Stimulated activated CD8-positive, alpha-beta memory T cell treated with anti-CD3 and anti-CD28 coated beads, Interleukin-15, amount 100 ng/mL, for 24 hours (primary cell): ENCODE results near the gene RPTOR.

Experiments
- DNase-seq: peaks from one replicate; pipeline ENCODE4 v3.0.0-alpha.2; 2020; ENCODE audit warnings: low read depth

The RPTOR gene

DNA sequence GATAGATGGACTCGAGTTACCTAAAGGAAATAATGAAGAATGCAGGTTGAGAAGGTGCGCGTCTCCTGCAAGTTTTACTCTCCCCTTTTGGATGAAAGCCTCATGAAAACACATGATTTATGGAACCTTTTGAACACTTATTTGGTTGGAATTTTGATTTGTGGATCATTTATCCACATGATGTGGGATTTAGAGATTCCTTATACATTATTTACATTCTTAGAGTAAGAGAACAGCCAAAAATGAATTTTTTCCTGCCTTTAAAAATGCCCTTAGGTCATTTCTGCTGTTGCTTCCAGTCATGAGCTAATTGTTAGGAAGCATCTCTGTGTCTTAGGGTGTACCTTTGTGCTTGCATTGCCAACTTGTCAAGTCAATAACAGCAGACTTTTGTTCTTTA, 99.9 kb downstream of the RPTOR start:
- no peak for DNase-seq

DNA sequence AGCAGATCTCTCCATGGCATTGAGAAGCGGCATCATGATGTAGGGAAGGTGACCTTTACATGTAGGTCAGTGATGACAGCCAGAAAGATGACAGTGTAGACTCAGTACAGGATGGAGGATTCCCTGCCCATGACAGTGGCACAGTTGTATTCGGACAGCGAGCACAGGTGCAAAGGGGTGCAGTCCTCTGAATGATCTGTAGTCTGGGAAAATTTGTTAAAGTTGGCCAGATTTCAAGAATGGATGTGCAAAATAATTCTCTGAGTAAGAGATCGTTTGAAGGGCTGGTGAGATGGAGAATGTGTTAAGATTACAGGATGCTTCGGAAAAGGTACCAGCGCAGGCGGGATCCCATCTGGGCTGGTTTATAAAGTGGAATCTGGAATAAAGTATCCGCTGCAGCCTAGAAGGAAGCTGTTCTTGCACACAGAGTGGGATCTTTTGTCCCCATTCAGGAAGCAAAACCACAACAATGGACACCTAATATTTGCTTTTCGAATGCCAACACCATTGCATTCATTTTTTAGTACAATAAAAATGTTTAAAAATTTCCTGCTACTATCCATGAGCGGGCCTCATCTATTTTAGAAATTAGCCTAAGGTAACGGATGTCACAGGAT, 101.2 kb downstream of the RPTOR start:
- DNase-seq, result no peak

DNA sequence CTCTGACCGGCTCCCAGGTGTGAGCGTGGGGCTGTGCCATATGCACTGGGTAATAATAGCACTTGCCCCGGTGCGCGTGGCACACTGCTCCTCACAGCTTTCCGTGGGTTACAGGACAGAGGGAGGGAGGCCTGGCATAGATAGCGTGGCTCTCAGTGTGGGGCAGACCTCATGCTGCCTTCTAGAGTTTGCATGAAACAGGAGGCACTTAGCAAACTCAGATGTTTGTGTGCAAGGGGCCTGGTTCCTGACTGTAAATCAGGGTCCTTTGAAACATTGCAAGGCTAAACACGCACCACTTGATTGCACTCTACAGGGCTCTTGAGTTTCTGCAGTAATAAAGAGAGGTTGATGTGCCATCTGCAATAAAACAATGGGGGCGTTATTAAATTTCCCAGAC, 101.7 kb downstream of the RPTOR start:
- no peak for DNase-seq

DNA sequence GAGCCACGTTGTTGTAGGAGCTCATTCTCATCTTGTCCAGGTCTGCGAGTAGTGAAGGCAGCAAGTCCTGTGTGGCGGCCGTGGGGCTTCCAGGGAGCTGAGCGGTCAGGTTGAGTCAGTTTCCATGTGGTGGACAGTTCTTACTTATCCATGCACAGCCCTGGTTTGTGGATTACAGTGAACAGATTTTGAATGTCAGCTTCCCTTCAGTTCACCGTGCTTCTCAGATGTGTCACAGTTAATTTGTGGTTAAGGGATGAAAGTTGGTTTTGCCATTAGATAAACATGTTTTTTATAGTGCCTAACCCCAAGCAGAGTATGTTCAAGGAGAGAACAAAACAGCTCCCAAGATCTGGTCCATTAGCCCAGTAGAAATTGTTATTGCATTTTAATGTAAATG, 103.1 kb downstream of the RPTOR start:
- no peak for DNase-seq

DNA sequence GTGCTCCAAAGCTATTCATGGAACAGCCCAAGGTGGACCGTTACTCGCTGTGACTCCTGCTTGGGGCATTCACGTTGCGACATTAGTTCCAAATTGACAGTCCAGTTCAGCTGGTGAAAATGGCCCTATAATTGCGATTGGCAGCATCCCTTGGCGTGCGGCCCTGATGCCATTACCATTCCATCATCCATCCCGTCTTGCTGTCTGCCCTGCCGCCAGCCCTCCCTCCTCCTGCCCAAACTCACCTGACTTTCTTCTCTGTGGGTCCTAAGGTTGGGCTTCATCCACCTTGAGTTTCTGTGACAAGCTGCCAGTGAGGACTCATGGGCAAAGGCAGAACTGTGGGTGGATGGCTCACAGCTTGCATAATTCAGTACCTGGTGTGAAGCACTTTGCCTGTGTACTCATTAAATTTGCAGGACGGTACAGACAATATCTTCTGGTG, 104.6 kb downstream of the RPTOR start:
- DNase-seq, result no peak

DNA sequence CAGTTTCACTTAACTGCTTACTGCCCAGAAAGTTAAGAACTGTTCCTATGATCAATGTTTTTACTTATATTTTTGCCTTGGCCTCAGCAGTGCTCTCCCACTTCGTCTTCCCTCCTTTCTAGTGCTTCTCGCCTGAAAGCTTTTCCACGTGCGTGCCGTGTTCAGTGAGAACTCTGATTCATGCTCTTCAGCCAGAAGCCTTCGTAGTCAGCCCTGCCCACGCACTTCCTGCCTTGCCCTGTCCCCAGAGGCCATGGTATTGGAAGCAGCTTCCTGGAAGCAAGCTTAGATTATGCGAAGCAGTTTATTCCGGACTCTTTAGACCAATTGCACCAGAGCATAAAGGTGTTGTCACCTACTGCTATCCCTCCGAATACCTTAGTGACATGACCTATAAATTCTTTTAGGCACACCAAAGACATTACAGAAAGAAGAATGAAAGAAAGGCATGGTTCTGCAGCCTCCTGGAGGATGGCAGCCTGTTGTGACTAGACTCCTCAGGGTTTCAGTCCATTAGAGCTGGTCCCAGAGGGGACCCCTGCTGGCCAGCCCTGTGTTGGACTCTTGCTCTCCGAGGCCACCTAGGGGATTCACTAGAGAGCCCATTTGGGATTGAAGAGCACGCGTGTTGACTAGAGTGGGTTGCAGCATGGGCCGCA, 105.2 kb downstream of the RPTOR start:
- peak; percentile 31 for DNase-seq

DNA sequence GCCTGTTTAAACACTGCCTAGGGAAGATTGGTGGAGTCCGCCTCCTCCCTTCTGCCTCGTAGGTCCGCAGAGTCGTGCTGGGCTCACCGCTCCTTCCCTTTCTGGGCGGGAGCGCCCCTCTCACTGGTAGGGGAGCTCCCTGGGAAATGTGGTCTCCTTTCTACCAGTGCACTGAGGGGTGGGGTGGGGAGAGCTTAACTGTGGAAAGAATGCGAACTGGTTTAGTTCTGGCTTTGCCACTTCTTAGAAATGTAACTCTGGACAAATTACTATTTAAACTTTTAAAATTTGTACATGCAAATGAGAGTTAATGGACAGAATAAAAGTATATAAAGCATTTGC, 105.7 kb downstream of the RPTOR start:
- no peak for DNase-seq

DNA sequence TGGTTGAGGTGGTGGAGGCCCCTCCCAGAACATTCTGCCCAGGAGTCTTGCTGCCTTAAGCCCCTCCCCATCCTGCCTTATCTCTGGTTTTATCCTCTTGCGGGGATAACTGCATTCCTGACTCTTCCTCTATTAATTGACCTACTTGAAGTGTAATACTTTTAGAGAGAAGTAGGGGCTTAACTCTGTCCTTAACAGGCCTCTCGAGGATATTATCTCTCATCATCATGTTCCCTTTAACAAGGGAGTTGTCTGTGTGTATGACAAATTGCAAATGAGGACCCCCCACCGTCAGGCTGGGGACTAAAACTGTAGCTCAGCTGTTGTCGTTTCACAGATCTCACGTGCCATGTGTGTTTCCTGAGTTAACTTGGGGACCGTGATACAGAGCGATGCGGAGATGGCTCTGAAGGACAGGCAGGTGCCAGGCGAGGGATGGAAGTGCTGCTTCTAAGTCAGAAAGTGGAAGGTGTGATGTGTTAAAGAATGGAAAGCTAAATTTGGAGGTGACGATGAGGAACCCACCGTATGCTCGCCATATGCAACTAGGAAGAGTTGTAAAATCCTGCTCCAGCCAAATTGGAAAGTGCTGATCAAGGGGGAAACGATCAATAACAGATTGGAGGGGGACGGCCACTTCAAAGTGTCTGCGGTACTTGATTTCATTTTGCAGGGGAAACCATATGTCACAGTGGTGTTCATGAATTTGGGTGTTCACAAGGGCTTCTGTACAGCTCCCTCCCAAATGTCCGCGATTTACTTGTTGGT, 106.3 kb downstream of the RPTOR start:
- no peak for DNase-seq

DNA sequence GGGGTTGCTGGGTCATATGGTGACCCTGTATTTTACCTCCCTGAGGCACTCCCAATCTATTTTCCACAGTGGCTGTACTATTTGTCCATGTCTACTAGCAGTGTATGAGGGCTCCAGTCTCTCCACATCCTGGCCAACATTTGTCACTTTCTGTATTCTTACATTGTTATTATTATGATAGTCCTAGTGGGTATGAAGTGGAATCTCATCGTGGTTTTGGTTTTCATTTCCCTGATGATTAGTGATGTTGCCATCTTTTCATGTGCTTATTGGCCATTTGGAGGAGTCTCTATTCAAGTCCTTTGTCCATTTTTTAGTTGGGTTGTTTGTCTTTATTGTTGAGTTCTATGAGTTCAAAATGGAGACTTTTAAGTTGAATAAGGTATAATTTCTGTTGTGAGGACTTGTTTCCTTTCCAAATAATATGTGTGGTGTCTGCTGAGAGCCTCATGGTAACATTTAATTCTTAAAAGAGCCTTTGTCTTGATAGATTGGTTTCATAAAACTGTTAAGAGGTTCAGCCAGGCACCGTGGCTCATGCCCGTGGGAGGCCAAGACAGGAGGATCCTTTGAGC, 108.2 kb downstream of the RPTOR start:
- no peak for DNase-seq

DNA sequence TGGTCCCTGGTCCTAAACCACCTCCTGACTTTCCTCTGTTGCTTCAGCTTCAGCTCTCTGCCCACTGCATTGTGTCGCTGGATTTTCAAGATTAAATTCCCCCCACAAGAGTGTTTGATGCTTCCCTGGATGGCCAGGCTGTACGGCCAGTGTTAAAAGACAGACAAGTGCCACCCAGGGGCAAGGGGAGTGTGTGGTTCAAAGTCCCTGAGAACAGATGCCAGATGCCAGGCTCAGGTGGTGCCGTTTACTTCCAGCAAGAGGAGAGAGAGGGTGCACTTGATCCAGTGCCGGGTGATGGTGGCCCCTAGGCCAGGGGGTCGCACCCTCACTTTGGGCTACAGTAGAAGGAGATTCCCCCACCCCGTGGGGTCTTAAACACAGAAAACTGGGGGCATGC, 109.2 kb downstream of the RPTOR start:
- no peak for DNase-seq

DNA sequence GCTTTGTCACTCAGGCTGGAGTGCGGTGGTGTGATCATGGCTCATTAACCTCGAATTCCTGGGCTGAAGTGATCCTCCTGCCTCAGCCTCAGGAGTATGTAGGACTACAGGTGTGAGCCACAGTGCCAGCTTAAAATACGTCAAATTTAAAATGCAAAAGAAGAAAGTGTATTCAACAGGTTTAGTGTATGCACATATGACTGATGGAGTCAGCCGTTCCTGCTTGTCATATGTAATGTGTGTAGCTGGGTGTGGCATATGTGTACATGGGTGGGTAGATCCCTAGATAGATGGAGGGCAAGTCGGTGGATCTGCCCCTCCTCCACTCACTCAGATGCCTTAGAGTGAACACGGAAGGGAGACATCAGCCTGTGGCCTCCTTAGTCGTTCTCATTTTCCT, 111.0 kb downstream of the RPTOR start:
- no peak for DNase-seq

DNA sequence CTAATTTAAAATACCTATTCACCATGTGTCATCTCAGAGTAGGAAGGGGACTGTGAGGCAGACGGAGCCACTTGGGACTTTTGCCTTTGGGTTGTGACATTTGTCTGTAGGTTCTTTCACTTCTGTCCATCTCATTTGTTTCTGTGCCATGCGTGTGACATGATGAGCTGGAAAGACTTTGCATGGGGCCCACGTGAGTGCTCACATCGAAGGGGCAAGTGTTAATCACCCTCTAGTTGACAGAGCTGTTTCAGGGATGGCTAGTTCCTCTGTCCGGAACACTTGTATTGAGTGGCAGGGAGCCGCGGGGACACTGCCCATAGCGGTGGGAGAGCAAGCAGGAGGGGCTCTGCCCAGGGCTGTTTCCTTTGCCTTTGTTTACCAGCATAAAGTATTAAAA, 112.0 kb downstream of the RPTOR start:
- DNase-seq, result no peak

DNA sequence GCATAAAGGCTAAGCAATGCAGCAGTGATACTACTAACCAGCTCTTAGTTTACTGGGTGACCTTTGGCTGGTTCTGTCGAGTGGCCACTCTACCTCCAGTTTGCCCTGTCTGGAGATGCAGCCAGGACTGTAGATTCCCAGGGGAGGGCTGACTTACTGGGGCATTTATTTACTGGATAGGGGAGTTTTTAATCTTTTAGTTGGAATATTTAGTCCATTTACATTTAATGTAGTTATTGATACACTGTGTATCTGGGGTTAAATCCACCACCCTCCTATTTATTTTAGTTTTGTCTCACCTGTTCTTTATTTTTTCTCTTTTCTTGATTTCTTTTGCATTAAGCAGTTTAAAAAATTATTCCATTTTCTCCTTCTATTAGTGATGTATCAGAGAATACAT, 112.9 kb downstream of the RPTOR start:
- DNase-seq, result no peak

DNA sequence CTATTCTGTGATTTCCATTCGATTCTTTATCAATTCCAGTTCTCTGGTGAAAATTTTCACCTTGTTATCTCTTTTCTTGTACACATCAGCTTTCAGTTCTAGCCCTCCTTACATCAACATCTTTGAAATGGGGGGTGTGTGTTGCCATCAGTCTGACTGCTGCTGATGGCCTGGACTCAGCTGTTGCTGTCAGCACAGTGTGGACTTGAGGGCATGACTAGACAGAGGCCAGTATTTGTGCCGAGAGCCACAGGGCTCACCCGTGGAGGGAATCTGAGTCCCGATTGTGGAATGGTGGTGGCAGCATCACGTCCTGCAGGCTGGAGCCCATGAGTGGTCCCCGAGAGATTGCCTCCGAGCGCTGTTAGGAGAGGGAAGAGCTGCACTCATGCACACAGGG, 114.2 kb downstream of the RPTOR start:
- no peak for DNase-seq

DNA sequence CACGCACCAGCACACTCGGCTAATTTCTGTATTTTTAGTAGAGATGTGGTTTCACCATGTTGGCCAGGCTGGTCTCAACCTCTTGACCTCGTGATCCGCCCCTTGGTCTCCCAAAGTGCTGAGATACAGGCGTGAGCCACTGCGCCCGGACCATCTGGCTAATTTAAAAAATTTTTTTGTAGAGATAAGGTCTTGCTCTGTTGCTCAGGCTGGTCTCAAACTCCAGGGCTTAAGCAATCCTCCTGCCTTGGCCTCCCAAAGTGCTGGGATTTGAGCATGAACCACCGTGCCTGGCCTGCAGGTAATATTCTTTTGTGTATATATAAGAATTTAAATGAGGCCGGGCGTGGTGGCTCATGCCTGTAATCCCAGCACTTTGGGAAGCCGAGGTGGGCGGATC, 115.0 kb downstream of the RPTOR start:
- no peak for DNase-seq

DNA sequence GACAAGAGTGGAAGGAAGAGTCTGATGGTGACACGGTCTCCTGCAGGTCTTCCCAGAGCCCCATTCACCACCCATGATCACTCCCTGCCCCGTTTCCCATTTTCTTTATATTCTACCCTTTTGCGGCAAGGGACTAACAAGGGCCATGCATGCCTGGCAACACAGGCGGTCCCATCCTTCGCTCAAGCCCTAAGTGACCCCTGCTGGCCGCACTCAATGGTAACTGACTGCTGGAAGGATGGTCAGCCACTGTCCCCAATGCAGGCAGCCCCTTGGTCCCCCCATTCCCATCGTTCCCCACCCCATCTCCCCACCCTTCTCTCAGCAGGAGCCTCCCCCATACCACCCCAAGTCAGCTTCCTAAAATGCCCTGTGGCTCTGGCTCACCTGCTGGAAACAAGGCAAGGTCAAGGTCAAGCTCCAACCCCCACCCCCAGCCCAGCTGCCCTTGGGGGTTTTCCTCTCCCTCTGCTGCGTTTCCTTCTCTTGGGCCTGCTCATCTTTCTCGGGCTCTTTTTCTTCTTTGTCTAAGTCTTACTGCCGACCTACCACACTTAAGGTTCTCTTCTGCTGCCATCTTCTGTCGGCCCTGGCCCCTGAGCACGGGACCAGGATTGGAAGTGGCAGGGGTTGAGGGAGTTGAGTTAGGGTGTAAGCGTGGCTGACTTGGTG, 116.0 kb downstream of the RPTOR start:
- no peak for DNase-seq

DNA sequence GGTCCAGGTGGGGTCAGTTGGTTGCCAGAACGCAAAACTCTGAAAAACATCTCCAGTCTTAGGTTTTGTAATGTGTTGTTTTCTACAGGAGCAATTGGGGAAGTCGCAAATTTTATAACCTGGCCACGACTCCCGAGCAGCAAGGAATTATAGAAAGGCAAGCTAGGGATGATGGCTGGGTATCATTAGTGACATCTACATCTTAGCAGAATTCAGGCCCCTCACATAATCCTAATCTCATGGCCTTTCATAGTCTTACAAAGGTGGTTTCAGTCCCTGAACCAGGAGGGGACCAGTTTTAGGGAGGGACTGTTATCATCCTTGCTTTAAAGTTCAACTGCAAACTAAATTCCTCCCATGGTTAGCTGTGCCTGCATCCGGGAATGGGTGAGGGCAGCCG, 117.9 kb downstream of the RPTOR start:
- no peak for DNase-seq

DNA sequence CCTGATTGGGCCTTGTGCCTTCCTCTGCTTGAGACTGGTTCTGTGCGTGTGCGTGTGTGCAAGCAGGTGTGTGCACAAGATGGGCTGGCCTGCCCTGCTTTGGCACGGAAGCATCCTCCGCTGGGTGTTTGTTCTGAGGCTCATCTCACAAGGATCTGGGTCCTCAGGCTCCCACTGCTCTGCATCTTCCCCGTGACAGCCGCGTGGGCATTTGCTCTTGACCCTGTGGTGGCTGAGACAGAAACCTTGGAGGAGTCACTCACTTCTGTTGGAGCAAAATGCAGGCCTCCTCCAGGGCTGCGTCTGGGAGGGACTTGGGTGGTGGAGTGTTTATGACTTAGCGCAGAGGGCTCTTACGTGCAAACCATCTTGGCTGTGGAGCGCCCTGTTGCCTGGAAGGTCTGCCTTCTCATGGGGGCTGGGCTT, 119.2 kb downstream of the RPTOR start:
- DNase-seq, result no peak

DNA sequence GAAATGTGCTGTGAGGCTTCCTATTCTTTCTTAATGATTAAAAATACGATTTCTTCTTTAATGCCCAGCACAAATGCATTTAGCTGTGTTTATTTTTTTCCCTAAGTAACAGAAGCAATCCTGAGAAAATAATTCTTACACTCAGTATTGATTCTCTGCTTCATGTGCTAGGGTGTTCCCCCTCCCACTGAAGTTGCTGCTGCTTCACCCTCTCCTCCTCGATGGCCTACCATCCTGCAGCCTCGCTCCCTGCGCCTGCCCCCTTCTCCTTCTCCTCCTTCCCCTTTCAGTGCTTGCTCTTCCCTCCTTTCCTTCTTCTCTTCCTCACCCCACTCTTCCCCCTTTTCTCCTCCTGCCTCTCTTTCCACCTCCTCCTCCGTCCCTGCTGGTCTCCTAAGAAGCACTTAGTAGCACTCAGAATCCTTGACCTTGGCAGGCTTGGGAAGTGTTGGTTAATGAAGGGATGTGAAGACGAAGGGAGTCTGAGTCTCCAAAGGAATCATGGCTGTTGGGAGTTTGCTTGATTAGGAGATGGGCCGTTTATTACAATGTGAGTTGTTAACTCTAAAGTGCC, 119.7 kb downstream of the RPTOR start:
- no peak for DNase-seq

DNA sequence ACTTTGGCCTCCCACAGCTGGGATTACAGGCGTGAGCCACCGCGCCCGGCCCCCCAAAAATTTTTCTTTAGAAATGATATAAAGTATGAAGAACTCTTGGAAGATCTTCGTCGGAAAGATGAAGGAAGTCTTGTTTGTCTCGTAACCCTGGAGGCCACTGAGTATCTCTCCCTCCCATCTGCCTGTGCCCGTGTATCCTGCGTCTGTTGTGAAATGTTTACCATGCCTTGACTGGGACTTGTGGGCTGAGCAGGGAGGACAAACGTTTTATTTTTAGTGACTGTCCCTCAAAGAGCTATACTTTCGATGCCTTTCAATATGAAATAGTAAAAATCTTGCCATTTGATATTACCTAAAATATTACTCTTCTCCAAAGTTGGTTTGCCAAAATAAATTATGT, 121.2 kb downstream of the RPTOR start:
- DNase-seq, result no peak

DNA sequence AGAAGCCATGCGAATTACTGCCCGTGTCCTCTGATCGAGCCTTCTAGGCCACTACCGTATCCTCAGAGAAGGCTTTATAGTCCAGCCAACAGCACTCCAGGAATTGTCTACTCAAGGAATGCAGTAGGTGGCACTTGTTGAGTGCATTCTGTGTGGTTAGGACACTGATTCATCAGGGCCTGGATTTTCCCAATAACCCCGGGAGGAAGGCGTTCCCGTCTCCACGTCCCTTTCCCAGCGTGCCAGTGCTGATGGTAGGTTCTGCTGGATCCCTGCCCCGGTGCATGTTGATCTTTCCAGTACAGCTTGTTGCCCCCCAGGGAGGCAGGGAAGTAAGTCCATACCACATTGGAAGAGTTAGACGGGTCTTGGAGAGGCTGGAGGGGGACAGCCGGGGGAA, 122.2 kb downstream of the RPTOR start:
- DNase-seq, result no peak
